Erythroblast (primary cell): Measurements from ENCODE around the gene ANAPC5.

ENCODE experiments used
- GATA1 ChIP-seq: IDR thresholded peaks from 2 replicates; pipeline ENCODE4 v1.6.1; 2011; ENCODE audit warnings: low read depth, mild to moderate bottlenecking, control low read depth, low read length, moderate library complexity
- POLR2A ChIP-seq: IDR thresholded peaks from 2 replicates; pipeline ENCODE4 v1.6.1; 2011; ENCODE audit warnings: mild to moderate bottlenecking, low read length

- TF ChIP-seq POLR2A (no peak), GATA1 (no peak)
These were observed 90.8 kb downstream of the ANAPC5 start for GRCh38 chr12:121261398-121261797.
